ENCODE measurements around the gene NDUFA11. TPM values are rescaled to one million over a fixed set of nuclear protein-coding genes. Genes with fewer than 3 reads are reported as not detected.

The NDUFA11 gene
- total and polyA plus RNA-seq, 2 of the 13 experiments (the other 11 are each of a cell fraction or from before 2014, with no cell fraction given) = 286 to 378 TPM

DNA sequence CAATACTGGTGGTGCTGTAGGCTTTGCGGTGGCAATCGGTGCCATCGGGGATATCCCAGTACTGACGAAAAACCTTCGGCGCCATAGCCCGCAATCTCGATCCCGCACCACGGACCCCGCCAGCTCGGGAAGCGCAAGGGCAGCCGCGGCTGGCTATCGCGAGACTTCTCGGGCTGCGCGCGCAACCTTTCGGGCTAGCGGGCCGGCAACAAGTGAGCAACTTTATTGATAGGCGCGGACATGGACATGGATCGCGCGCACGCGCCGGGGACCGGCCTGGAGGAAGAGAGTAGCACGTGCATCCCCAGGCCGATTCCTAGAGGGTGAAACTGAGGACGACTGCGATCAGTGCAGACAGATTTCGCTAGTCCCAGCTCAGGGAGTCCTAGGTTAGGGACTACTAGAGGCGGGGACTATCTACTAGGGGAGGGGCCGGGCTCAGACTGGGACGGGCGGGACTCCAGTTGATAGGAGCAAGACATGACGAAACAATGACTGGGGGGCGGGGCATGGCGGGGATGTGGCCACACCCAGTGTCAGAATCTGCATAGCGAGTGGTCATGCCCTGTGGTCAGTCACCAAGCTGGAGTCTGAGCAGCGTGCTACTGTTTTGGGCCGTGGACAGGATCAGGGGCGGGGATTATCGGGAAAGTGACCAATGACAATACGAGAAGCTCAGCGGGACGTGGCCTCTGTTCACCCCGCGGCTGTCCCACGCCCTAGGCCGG is at the start of gene NDUFA11 (continued):
- TF ChIP-seq, protein P1, sequence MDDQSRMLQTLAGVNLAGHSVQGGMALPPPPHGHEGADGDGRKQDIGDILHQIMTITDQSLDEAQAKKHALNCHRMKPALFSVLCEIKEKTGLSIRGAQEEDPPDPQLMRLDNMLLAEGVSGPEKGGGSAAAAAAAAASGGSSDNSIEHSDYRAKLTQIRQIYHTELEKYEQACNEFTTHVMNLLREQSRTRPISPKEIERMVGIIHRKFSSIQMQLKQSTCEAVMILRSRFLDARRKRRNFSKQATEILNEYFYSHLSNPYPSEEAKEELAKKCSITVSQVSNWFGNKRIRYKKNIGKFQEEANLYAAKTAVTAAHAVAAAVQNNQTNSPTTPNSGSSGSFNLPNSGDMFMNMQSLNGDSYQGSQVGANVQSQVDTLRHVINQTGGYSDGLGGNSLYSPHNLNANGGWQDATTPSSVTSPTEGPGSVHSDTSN (CRISPR knock-in tag; IDR thresholded peaks at IDR 0.05; ENCODE audit: borderline replicate concordance) = no peak
- TF ChIP-seq NR3C1 (CRISPR knock-in tag; IDR thresholded peaks at IDR 0.05) = no peak
- no peak for TF ChIP-seq HHEX (CRISPR knock-in tag; IDR thresholded peaks at IDR 0.05)
- TF ChIP-seq WIZ (CRISPR knock-in tag; IDR thresholded peaks at IDR 0.05) = no peak
- TF ChIP-seq HOXA9 (CRISPR knock-in tag; IDR thresholded peaks at IDR 0.05; ENCODE audit: borderline replicate concordance) = no peak
- TF ChIP-seq ZNF713 (CRISPR knock-in tag; IDR thresholded peaks at IDR 0.05) = no peak
- TF ChIP-seq PHF5A (CRISPR knock-in tag; IDR thresholded peaks at IDR 0.05; ENCODE audit: low read depth, unreplicated experiment) = no peak
- 0 out of 2 replicates have a peak, but pooled peaks have one; percentile 21 for TF ChIP-seq ZNF232 (CRISPR knock-in tag; IDR thresholded peaks at IDR 0.05; ENCODE audit: borderline replicate concordance)
- peak; percentile 51 for TF ChIP-seq ZMYM2 (CRISPR knock-in tag; IDR thresholded peaks at IDR 0.05)
- TF ChIP-seq MIER3 (CRISPR knock-in tag; IDR thresholded peaks at IDR 0.05; ENCODE audit: borderline replicate concordance) = peak; percentile 51; the same call in 1 of the 2 replicates
- no peak for TF ChIP-seq SETDB1 (CRISPR knock-in tag; IDR thresholded peaks at IDR 0.05; ENCODE audit: borderline replicate concordance)
- TF ChIP-seq EED (CRISPR knock-in tag; IDR thresholded peaks at IDR 0.05) = no peak
- no peak for TF ChIP-seq TMF1 (CRISPR knock-in tag; IDR thresholded peaks at IDR 0.05; ENCODE audit: low read depth)
- TF ChIP-seq, protein P2, sequence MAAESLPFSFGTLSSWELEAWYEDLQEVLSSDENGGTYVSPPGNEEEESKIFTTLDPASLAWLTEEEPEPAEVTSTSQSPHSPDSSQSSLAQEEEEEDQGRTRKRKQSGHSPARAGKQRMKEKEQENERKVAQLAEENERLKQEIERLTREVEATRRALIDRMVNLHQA (CRISPR knock-in tag; IDR thresholded peaks at IDR 0.05) = no peak
- TF ChIP-seq TEAD3 (CRISPR knock-in tag; optimal IDR thresholded peaks at IDR 0.05; ENCODE audit: borderline replicate concordance) = no peak
- TF ChIP-seq NCOR1 (IDR thresholded peaks at IDR 0.05; ENCODE audit: borderline replicate concordance, low read length) = peak; percentile 48; the same call in 1 of the 2 replicates
- no peak for TF ChIP-seq SMC3 (IDR thresholded peaks at IDR 0.05; ENCODE audit: low read length)
- TF ChIP-seq ZNF598 (CRISPR knock-in tag; IDR thresholded peaks at IDR 0.05; ENCODE audit: borderline replicate concordance) = 0 out of 2 replicates have a peak, but pooled peaks have one; percentile 62
- TF ChIP-seq SRF (IDR thresholded peaks at IDR 0.05; ENCODE audit: low read depth, low read length) = peak; percentile 47; the same call in 1 of the 2 replicates
- TF ChIP-seq, protein P3, sequence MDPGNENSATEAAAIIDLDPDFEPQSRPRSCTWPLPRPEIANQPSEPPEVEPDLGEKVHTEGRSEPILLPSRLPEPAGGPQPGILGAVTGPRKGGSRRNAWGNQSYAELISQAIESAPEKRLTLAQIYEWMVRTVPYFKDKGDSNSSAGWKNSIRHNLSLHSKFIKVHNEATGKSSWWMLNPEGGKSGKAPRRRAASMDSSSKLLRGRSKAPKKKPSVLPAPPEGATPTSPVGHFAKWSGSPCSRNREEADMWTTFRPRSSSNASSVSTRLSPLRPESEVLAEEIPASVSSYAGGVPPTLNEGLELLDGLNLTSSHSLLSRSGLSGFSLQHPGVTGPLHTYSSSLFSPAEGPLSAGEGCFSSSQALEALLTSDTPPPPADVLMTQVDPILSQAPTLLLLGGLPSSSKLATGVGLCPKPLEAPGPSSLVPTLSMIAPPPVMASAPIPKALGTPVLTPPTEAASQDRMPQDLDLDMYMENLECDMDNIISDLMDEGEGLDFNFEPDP (CRISPR knock-in tag; conservative IDR thresholded peaks at IDR 0.05) = no peak
- TF ChIP-seq ZNF30 (CRISPR knock-in tag; IDR thresholded peaks at IDR 0.05) = no peak
- TF ChIP-seq, protein P4, sequence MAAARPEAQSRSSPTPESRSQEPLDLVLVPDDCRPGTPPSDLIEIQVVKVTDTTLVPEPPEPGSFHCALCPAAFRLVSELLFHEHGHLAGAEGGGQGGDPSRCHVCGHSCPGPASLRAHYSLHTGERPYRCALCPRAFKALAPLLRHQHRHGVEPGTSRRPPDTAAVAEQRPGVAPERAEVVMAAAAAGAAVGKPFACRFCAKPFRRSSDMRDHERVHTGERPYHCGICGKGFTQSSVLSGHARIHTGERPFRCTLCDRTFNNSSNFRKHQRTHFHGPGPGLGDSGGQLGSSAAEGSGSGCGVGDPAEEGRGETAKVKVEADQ (CRISPR knock-in tag; IDR thresholded peaks at IDR 0.05; ENCODE audit: borderline replicate concordance) = peak; percentile 88; the same call in 1 of the 2 replicates
- TF ChIP-seq SP140L (CRISPR knock-in tag; IDR thresholded peaks at IDR 0.05; ENCODE audit: borderline replicate concordance) = 0 out of 2 replicates have a peak, but pooled peaks have one; percentile 64
- TF ChIP-seq ZNF558 (CRISPR knock-in tag; IDR thresholded peaks at IDR 0.05; ENCODE audit: borderline replicate concordance) = peak; percentile 38; the same call in 1 of the 2 replicates
